ENCODE measurements around the gene ARF1.

Gene ARF1

DNA sequence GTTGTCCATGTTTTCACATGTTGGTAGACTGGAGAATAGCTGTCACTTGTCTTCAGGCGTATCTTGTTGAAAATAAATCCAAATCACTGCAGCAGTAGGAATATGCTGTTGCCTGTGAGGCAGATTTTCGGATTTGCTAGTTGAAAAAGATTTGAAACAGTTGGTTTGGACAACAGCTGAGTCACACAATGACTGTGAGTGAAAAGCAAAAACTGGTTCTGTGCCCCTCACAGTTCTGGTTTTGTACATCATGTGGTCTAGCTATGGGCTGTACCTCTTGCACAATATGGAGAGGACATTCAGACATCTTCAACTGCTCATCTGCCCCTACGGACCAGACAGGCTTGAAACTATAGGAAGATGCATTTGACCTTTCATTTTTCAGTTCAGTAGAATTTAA lies 1.8 kb downstream of the ARF1 start:
- Mint-ChIP-seq H3K4me1 (peaks cover 64% of the 10 kb centered on the region), H3K36me3 (ENCODE audit: low read depth) (peaks cover 42% of the 10 kb centered on the region), H3K9me3 (no peaks in the 10 kb centered on the region), H3K27me3 (no peaks in the 10 kb centered on the region), H3K27ac (peak overlapping the region; percentile 94), H3K4me3 (peak overlapping the region; percentile 96)
- no peak for DNase-seq
- ATAC-seq, result no peak

DNA sequence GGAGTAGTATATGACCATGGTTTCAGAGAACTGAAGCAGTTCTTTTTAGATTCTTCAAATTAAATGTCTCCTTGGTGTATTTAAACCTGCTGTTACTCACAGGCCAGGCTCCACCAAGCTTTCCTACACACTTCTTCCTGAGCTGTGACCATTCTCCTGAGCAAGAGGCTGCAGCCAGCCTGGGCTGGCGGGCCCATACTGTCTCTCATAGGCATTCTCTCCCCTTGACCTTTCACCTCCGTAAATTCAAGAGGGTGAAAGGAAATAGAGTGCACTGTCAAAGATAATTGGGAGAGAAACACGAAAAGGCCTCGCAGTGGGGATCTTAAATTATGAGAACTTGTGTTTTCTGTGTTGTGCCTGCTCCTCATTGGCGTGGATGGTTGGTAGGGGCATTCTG lies 2.3 kb downstream of the ARF1 start:
- H3K36me3 Mint-ChIP-seq (ENCODE audit: low read depth), result peaks cover 44% of the 10 kb centered on the region
- ATAC-seq (no peak), DNase-seq (no peak)
- no peaks in the 10 kb centered on the region for H3K9me3 Mint-ChIP-seq
- H3K4me1 Mint-ChIP-seq, result peaks cover 68% of the 10 kb centered on the region
- no peaks in the 10 kb centered on the region for H3K27me3 Mint-ChIP-seq
- H3K27ac Mint-ChIP-seq, result peak overlapping the region; percentile 94
- H3K4me3 Mint-ChIP-seq, result peak overlapping the region; percentile 96

DNA sequence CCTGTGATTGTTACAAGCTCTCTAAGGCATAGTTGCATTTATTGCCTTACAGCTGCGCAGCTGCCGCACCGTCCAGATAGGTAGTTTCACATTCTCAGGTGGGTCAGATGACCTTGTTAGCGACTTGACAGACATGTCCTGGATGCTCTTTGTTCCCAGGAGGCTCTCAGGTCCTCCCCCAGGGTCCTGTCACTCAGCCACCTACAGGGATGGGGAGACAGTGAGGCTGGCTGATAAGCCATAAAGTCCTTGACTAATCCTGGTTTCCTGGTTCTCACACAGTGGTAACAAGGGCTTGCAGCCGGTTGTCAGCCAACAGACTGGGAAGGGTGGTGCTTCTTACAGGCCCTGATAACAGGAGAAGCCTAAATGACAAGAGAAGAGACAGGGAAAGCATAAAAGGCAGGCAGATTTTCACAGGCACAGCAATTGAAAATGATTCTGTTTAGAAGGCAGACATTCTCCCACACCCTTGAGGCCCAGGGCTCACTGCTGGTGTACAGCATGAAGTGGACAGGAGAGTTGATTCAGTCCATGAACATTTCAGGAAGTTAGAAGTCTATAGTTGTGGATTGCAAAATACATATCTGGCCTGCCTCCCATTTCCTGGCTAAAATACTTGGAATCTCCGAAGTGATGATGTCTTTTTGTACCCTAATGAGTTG lies 2.9 kb downstream of the ARF1 start:
- Mint-ChIP-seq H3K4me1 (peaks cover 73% of the 10 kb centered on the region), H3K36me3 (ENCODE audit: low read depth) (peaks cover 47% of the 10 kb centered on the region), H3K27me3 (no peaks in the 10 kb centered on the region), H3K9me3 (no peaks in the 10 kb centered on the region), H3K27ac (peak overlapping the region; percentile 94), H3K4me3 (peak overlapping the region; percentile 96)
- DNase-seq, result no peak
- no peak for ATAC-seq

DNA sequence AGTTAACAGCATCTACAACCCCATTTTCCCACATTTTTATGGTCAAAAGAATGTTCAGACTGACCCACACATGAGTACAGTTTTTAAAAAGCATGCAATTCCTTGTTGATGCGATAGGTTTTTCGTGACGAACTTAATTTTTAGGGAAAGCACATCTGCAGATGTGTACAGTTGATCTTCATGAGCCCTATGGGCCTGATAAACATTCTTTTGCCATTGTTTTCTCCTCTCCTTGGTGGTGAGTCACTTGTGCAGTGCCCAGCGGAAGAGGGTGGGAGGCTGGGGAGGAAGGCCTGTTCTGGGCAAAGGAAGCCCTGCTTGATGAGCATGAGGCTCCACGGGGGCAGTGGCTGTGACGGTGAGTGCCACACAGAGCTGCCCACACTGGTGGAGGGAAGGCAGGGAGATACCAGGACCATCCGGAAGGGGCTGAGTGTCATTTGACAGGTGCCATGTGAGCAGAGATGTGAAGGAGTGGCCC lies 5.3 kb downstream of the ARF1 start:
- ATAC-seq (peak; percentile 37), DNase-seq (no peak)
- peaks cover 89% of the 10 kb centered on the region for H3K4me1 Mint-ChIP-seq
- H3K27ac Mint-ChIP-seq, result peak overlapping the region; percentile 80
- peak overlapping the region; percentile 64 for H3K4me3 Mint-ChIP-seq
- H3K36me3 Mint-ChIP-seq (ENCODE audit: low read depth), result peaks cover 71% of the 10 kb centered on the region
- no peaks in the 10 kb centered on the region for H3K27me3 Mint-ChIP-seq
- no peaks in the 10 kb centered on the region for H3K9me3 Mint-ChIP-seq

DNA sequence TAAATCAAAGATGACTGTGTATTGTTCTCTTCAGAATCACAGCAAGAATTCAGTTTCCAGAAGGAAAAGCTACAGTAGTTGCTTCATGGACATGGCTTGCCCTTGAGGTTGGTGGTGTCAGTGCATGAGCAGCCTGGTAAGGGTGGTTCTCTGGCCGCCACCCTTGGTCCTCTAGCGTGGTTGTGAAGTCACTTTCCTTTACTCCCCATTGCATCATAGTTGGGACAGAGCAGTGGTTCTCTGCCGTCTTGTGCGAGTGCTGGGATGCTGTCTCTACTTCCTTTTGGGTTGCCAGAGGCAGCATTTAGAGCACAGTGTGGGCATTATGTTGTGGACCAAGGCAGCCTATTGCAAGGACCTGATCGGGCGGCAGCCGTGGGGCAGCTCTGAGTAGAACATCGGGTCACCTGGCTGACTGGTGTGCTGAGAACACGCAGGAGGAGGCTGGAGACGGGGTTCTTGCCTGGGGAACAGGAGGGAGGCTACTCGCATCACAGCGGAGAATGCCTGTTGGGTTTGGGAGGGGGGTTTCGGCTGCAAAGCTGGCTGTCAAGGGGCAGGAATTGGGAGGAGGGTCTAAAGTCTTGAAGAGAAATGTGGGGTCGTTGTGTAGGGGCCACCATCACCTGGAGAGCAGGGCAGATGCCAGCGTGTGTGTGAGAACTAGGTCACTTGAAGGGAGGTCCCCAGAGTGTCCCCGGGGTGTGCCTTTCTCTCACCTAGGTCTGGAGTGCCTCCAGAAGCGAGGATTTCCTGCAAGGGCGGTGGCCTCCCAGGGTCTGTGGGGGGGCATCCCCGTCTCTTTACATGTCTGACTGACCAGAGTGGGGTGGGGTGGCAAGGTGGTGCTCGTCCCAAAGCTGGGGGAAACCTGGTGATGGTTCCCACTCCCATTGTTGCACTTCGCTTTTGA lies 6.3 kb downstream of the ARF1 start:
- ATAC-seq (no peak), DNase-seq (no peak)
- Mint-ChIP-seq H3K36me3 (ENCODE audit: low read depth) (peaks cover 70% of the 10 kb centered on the region), H3K9me3 (no peaks in the 10 kb centered on the region), H3K4me1 (peaks cover 87% of the 10 kb centered on the region), H3K27ac (peak overlapping the region; percentile 80), H3K4me3 (no peak overlapping the region), H3K27me3 (no peaks in the 10 kb centered on the region)

DNA sequence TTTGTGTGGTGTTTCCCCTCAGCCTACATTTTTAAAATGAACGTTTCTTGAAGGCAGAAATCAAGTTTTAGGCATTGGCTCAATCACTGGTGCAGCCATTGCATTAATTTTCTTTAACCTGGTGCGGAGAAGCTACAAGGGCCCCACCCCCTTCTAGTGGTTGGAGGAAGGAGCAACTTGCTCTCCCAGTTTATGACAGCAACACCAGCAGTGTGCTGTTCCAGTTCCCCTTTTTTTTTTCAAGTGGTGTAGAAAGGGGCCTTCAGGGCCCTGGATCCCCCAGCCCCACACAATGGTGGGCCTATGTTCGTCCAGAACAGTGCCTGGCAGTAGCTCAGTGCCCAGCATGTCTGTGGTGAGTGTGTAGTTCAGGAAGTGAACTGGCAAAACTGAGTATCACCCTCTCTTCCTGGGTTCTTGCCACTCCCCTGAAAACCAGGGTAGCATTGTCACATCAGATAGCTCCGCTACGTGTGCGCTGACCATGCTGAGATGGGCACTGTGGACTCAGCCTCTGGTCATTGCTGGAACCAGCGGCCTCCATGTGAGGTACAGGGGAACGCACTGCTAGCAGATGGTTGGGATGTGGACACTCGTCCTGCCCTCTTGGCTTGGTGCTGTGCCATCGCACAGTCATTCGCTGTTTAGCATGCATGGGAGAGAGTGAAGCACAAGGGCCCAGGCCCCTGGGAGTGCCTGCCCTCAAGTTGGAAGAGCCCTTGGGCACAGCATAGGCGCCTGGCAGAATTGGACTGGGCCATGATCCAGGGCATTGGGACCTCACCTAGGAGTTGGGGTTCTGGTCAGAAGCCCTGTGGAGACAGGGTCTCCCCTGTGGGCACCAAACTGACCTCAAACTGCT lies 7.2 kb downstream of the ARF1 start:
- ATAC-seq (no peak), DNase-seq (no peak)
- H3K4me3 Mint-ChIP-seq, result no peak overlapping the region
- peaks cover 70% of the 10 kb centered on the region for H3K36me3 Mint-ChIP-seq (ENCODE audit: low read depth)
- peaks cover 2% of the 10 kb centered on the region for H3K9me3 Mint-ChIP-seq
- H3K4me1 Mint-ChIP-seq, result peaks cover 85% of the 10 kb centered on the region
- H3K27me3 Mint-ChIP-seq, result no peaks in the 10 kb centered on the region
- H3K27ac Mint-ChIP-seq, result peak overlapping the region; percentile 80

DNA sequence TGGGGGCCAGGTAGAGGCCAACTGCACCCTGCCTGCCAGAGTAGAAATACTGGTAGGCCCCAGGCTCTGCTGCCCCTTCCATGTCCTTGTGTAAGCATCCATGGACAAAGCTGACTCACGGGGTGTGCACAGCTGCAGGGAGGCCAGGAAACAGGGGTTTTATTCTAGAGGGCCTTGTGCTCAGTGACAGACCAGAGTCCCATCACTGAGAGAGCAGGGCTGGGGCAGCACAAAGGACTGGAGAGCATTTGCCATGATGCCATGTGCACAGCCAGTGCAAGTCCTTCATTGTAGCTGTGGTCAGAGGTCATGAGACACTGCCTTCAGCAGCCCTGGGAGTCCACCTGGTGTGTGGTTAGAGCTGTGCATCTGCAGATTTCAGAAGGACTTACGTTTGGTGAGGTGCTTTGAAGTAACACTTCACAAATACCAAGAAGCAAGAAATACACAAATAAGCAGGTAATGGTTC lies 8.1 kb downstream of the ARF1 start:
- H3K4me1 Mint-ChIP-seq, result peaks cover 81% of the 10 kb centered on the region
- peaks cover 70% of the 10 kb centered on the region for H3K36me3 Mint-ChIP-seq (ENCODE audit: low read depth)
- H3K27ac Mint-ChIP-seq, result no peak overlapping the region
- no peak for DNase-seq
- H3K27me3 Mint-ChIP-seq, result no peaks in the 10 kb centered on the region
- peak overlapping the region; percentile 21 for H3K4me3 Mint-ChIP-seq
- ATAC-seq, result no peak
- H3K9me3 Mint-ChIP-seq, result peaks cover 6% of the 10 kb centered on the region

DNA sequence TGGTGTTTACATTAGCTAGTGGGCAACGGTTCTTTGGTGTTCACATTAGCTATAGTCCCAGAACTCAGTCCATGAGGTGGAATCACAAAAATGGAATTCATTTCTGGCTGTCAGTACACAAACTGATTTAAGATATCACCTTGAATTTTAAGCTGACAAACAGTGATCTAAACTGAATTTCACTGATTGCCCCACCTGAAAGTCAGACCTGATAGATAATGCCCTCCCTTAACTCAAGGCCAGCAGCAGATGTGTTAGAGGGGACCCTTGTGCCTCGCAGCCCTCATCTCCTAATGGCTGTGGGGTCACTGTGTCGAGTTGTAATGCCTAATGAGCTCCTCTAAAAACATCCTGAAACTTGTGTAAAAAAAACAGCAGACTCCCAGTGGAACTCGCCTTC lies 8.6 kb downstream of the ARF1 start:
- H3K36me3 Mint-ChIP-seq (ENCODE audit: low read depth), result peaks cover 72% of the 10 kb centered on the region
- ATAC-seq, result no peak
- H3K27ac Mint-ChIP-seq, result peak overlapping the region; percentile 67
- no peak for DNase-seq
- peaks cover 6% of the 10 kb centered on the region for H3K9me3 Mint-ChIP-seq
- peaks cover 81% of the 10 kb centered on the region for H3K4me1 Mint-ChIP-seq
- H3K4me3 Mint-ChIP-seq, result no peak overlapping the region
- no peaks in the 10 kb centered on the region for H3K27me3 Mint-ChIP-seq

DNA sequence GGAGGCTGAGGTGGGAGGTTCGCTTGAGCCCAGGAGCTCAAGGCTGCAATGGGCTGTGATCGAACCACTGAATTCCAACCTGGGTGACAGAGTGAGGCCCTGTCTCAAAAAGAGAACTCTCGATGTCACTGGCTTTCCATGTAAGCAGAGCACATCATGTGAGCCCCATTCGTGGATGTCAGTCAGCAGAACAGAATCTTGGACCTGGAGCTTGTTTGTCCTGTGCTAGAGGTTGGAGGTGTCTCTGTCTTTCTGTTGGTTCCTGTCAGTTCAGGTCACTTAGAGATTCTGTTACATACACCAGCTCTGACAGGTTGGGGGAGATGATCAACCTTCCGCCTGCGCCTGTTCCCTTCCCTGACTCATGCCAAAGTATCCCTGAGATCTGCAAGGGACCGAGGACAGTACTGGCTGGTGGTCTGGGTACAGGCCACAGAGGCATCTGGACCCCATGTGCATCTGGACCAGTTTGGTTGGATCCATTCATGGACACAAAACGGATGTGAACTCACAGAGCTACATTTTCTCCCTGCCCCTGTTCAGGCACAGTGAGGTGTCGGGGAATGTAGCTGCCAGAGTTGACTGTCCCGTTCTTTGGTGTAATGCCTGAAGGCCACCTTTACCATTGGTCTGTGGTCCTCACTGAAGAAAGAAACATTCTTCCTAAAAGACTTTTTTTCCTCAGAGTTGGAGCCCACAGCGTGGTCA lies 10.0 kb downstream of the ARF1 start:
- H3K27ac Mint-ChIP-seq, result no peak overlapping the region
- ATAC-seq (no peak), DNase-seq (no peak)
- H3K9me3 Mint-ChIP-seq, result peaks cover 6% of the 10 kb centered on the region
- peaks cover 74% of the 10 kb centered on the region for H3K36me3 Mint-ChIP-seq (ENCODE audit: low read depth)
- no peak overlapping the region for H3K4me3 Mint-ChIP-seq
- H3K27me3 Mint-ChIP-seq, result no peaks in the 10 kb centered on the region
- H3K4me1 Mint-ChIP-seq, result peaks cover 67% of the 10 kb centered on the region

DNA sequence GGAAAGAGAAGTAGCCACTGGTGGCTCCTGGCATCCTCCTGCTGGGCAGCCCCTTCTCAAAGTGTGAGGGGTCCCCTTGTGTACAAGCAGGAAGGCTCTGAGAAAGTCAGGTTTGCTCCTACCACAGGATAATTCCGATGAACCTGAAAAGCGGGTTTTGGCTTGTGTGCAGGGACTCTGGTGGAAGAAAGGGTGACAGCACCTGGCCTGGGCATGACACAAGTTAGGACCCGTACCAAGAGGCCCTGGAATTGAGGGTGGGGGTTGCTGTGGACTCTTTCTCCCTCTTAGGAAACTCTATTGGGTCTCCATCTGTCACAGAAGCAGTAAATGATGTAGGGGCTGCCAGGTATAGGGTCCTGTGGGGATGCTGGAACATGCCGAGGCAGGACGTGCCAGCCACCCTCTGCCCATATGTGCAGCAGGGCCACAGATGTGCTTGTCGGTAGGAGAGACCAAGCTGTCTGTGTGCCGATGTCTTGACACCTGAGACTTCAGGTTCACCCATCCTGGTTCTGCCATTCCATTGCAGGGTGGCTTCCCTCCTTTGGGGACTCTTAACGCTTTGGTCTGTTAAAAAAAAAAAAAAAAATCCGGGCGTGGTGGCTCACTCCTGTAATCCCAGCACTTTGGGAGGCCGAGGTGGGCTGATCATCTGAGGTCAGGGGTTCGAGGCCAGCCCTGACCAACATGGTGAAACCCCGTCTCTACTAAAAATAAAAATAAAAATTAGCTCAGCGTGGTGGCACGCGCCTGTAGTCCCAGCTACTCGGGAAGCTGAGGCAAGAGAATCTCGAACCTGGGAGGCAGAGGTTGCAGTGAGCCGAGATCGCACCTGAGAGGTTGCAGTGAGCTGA lies 10.8 kb downstream of the ARF1 start:
- peaks cover 60% of the 10 kb centered on the region for H3K4me1 Mint-ChIP-seq
- peaks cover 6% of the 10 kb centered on the region for H3K9me3 Mint-ChIP-seq
- ATAC-seq (no peak), DNase-seq (no peak)
- H3K27ac Mint-ChIP-seq, result no peak overlapping the region
- peaks cover 72% of the 10 kb centered on the region for H3K36me3 Mint-ChIP-seq (ENCODE audit: low read depth)
- no peaks in the 10 kb centered on the region for H3K27me3 Mint-ChIP-seq
- H3K4me3 Mint-ChIP-seq, result no peak overlapping the region

DNA sequence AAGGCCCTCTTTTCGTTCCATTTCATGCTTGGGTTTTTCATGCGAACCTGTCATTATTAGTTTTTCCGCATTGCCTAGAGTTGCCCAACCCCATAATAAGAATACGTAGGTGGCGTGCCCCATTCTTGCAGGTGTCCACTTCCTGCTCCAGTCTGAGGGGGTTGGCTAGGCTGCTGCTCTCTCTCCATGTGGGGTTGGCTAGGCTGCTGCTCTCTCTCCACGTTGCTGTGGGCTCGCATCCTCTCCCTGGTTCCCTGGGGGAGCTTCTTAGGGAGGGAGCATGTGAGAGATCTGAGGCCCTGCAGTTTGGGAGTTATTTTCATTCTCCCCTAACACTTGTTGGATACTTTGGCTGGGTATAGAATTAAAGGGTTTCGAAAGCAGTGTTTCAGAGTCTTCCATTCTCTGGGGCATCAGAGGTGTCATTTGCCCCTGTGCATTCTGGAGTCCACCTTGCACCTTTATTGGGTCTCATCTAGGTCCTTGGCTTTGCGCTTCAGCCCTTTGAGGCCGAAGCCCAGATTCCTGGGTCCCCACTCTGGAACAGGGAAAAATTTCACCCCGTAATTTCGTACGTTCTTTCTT lies 12.0 kb downstream of the ARF1 start:
- DNase-seq (no peak), ATAC-seq (no peak)
- Mint-ChIP-seq H3K36me3 (ENCODE audit: low read depth) (peaks cover 75% of the 10 kb centered on the region), H3K4me3 (no peak overlapping the region), H3K4me1 (peaks cover 49% of the 10 kb centered on the region), H3K27me3 (no peaks in the 10 kb centered on the region), H3K9me3 (peaks cover 6% of the 10 kb centered on the region), H3K27ac (peak overlapping the region; percentile 0)

DNA sequence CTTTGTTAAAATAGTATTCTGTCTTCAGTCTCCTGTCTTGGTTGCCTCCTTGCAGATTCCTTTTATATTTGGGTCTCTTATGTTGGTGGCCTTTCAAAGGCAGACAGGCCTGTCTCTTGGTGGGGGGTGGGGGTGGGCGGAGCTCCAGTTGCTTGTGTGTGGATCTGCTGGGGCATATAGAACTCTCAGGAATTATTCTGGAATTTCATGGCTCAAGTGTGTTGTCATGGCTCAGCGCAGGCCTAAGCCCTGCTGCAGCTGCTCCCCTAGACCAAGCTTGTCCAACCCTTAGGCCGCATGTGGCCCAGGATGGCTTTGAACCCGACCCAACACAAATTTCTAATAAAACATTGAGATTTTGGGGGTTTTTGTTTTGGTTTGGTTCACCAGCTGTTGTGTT lies 12.7 kb downstream of the ARF1 start:
- no peaks in the 10 kb centered on the region for H3K27me3 Mint-ChIP-seq

DNA sequence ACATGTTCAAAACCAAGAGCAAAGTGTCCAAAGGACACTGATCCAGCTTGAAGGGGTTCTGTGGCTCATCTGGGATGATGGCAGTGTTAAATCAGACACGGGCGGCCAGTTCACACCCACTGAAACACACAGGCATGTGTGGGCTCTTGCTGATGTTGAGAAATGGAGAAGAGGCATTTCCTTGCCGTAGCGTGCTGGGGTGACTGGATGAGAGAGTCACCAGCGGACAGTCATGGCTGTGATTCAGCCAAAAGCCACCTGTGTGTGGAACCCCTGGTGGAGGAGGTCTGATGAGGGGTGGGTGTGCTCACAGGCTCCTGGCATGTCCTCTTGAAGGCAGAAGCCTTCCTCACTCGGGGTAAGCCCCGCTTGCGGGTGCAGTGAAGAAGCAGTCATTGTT lies 13.4 kb downstream of the ARF1 start:
- Mint-ChIP-seq H3K27ac (peak overlapping the region; percentile 69), H3K4me1 (peaks cover 35% of the 10 kb centered on the region), H3K36me3 (ENCODE audit: low read depth) (peaks cover 67% of the 10 kb centered on the region), H3K9me3 (peaks cover 6% of the 10 kb centered on the region), H3K27me3 (no peaks in the 10 kb centered on the region), H3K4me3 (no peak overlapping the region)
- no peak for ATAC-seq
- no peak for DNase-seq

More for the DNA sequence above, 12.7 kb downstream of the ARF1 start:
- Mint-ChIP-seq H3K9me3 (peaks cover 6% of the 10 kb centered on the region), H3K4me3 (no peak overlapping the region), H3K36me3 (ENCODE audit: low read depth) (peaks cover 74% of the 10 kb centered on the region), H3K4me1 (peaks cover 43% of the 10 kb centered on the region), H3K27ac (peak overlapping the region; percentile 0)
- no peak for DNase-seq
- ATAC-seq, result no peak

Measured in activated naive CD8-positive, alpha-beta T cell treated with anti-CD3 and anti-CD28 coated beads, Interleukin-2, amount 50 U/mL, for 24 hours (primary cell).